ENCODE data around the gene POLR2L.
A peak's percentile ranks its signal among the peaks of the same experiment; 100 is the strongest.

POLR2L gene

DNA sequence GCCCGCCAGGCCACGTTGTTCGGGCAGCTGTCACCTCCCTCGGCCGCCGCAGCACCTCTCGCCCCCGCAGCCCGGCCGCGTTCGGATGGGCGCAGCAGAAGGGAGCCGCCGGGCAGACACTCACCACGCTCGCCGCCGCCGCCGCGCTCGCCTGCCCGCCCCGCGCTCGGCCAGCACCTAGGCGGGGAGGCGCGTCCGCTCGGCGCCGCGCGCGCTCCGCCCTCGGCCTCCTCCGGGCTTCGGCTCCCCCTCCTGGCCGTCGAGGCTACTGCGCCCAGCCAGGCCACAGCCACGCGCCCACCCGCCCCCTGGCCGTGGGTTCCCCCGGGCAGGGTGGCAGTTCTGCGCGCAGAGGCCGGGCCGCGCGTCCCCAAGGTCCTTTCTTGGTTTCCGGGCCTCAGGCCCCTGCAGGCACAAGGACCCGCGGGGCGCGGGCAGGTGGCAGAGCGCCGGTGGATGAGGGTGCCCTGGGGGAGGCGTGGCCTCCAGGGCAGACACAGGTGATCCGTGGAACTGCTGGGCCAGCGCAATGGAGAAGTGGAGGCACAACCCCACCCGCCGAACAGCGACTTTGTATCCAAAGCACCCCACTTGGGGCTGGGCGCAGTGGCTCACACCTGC is 44.1 kb downstream of the POLR2L start, which contains the start of gene SLC25A22:
TSS of gene SLC25A22 (minus strand) at position 189 of the 621 bp plus-strand sequence. CDS start 3,275 bp downstream, outside the sequence.
- intact Hi-C loops (cut with DNase I) = no loop called here
- peak; percentile 64 to 97 (median 75) for DNase-seq

DNA sequence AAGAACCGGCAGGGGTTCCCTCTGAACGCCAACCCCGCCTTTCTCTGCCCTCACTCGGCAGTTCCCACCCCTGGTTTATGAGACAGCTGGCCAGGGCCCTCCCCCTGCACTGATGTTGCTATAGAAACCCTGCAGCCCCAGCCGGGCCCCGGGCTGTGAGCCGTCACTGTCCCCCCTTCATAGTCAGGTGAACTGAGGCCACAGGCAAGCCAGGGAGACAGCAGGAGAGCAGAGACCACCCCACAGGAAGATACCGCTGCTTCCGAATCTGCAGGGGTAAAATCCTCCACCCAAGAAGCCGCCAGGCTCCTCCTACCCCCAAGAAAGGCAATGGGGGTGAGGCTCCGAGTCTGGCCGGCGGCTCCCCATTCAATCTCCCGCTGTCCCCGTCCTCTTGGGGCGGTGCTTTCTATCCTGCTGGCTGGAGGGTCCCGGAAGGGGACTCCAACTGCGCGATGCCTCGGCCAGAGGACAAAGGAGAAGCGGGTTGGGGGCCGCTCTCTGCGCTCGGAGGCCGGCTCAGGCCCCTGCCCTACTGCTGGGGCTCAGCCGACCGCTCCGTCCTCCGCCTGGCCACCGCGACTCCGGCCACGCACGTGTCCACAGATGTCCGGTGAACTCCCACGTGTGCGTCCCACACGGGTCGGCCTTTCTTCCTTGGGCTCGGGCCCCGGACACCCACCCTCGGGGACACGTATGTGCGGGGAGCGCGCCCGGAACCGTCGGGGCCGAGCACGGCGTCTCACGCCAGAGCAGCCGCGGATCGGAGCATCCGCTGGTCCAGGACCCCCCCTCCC is 44.8 kb downstream of the POLR2L start:
- intact Hi-C loops (cut with DNase I) = no loop called here

DNA sequence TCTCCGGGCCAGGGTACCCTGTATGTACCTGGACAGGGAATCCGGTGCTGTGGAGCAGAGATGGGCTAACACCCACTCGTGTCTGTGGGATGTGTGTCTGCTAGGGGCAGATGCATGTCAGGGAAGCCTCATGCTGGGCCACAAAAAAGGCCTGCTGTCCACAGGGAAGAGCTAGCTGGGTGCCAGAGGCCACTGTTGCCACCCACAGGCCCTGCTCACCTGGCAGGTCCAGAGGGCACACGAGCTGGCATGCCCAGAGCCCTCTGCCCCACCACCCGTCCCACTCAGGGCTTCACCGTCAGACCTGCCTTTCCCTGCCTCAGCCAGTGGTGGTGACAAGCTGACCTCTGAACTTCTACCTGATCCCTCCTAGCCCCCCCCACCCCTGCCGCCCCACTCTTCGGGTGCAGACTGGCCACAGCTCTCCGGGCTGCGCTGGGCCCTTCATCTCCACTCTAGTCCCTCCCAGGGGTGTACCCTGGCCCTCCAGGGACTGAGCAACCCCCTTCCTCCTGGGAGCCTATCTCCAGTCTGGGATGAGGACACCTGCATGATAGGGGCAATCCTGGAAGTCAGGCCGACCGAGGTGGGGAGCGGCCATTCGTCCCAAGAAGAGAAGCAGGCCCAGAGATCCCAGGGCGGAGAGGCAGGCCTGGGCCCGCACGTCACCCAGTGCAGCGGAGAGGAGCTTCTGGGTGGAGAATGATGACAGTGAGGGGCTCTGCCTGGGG is 45.6 kb downstream of the POLR2L start:
- no peak for DNase-seq
- intact Hi-C loops (cut with DNase I) = no loop called here

More for the DNA sequence above, 44.8 kb downstream of the POLR2L start:
- peak in 9 of 10 donors; percentile 56 to 96 (median 78) for DNase-seq

DNA sequence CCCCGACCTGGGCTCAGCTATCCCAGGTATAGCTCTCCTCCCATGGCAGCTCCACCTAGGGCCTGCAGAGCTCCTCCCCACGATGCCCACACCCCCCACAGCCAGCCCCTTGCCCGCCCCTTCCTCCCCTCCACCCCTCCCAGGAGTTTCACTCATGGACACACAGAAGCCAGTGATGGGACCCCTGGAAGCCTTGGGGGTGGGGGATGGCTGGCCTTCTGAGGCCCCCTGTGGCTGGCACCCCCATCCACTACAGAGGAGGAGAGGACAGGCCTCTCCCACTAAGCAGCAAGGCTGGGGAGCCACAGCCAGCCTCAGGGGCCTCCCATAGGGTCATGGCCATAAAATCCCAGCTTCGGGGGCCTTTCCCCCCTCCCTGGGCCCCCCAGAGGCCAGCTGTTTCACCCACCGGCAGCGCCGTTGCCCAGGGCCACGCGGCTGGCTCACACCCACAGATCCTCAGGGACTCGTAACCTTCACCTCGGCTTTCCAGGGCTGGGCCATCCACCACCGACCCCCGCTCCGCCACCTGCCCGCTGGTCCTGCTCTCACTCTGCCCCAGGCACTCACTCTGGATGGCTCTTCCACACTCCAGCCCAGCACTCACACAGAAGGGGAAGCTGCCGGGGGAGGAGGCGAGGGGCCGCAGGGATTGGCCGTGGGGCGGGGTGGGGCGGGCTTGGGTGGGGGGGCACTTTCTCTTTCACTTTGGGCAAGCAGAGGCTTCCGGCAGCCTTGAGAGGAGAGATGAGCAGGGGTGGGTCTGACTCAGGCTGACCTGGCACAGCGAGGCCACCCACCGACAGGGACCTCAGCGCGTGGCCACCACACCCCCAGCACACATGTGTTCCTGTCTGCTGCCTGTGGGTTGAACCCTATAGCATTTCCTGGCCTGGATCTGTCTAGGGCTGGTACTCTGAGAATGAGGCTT is 46.4 kb downstream of the POLR2L start:
- intact Hi-C loops (cut with DNase I) = no loop called here
- peak in 3 of 10 donors; percentile 41 to 78 (median 48) for DNase-seq

DNA sequence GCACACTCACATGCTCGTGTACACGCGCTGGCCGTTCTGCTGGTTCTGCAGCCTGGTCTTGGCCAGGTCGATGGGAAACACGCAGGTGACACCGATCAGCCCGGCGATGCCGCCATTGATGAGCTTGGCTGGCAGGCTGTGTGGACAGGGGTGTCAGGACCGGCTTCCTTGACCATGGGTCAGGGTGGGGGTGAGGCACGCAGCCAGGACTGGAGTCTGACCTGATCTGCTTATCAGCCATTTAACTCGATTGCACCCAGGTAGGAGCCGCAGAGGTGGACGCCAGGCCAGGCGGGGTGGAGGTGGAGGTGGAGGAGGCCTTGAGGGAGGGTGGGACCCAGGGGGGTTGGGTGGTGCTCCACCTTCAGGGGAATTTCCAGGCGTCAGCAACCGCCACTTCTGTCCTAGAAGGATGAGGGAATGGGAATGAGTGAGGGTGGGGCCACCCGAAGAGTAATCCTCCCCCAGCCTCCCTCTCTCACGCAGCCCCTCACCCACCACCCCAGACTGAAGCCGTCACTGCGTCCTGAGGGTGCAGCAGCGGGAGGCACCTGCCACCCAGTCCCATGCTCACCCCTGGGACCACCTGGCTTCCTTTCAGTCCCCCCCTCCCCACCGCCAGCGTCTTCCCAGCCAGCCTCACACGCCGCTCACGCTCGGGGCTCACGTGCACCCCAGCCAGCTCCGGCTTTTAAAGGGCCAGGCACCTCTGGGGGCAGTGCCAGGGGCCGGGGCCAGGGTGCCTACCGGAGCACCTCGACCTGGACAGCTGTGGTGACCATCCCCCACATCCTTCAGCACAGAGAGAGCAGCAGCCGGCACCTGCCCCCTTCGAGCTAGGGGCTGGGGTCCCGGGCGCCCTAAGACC is 47.3 kb downstream of the POLR2L start:
- DNase-seq = peak in 2 of 10 donors; percentile 91 to 93
- intact Hi-C loops (cut with DNase I) = no loop called here

DNA sequence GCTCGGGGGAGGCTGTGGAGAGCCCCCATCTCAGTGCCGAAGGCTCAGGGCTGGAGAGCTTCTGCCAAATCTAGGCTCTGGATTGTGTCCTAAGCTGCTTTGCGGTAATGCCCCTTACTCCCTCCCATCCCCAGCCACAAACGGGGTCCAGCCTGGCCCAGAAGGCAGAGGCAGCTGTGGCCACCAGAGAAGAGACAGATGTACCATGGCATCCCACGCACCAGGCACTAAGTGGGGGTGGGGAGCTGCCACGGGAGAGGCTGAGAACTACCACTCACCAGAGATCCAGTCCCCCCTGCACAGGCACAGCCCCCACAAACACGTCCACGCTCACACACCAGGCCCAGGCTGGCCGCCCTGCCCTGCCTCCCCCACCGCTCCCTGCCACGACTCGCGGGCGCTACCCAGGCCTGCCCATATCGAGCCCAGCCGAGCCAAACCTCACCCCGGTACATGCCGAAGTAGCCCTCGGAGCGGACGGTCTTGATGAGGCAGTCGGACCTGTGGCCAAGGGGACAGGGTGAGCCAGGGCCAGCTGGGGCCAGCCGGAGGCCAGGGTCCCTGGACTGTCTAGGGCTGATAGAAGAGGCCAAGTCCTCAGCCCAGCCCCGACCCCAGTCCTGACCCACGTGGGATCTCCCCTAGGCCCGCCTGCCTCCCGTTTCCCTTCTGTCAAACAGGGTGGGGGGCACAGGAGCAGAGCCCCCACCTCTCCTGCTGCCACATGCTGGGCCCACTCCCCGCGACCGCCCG is 48.1 kb downstream of the POLR2L start:
- DNase-seq = peak in 1 of 10 donors; percentile 86
- intact Hi-C loops (cut with DNase I) = no loop called here

DNA sequence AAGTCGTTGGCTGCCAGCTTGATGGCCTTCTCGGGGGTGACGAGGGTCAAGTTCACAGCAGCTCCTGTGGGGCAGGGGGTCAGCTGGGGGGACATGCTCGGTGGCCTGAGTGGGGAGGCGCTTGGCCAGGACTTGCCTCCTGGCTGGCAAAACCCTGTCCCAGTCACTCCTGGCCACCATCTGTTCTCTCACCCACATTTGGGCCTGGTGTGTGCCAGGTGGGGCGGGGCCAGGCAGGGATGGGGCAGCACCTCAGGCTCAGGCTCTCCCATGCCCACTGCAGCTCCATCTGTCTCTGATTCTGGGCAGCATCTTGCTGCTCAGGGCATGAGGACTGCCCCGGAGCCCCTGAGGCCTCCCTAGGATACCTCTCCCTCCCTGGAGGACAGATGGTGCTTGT is 48.8 kb downstream of the POLR2L start:
- peak in 1 of 10 donors; percentile 79 for DNase-seq
- intact Hi-C loops (cut with DNase I) = no loop called here

DNA sequence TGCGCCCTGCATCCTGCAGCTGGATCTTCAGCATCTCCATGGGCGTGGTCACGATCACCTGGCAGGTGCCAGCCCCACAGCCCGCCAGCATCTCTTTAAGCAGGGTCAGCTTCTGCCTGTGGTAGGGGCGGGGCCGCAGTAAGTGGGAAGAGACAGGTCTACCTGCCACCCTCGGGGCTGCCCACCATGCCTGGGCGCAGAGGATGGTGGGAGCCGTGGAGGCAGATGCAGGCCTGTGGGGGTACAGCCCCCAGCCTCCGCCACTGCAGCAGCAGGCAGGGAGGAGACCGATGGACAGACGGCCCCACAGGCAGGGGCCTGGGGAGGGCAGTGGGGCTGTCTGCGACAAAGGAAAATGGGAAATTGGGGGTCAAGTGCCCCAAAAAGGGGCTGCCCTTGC is 49.5 kb downstream of the POLR2L start:
- intact Hi-C loops (cut with DNase I) = no loop called here
- peak in 1 of 10 donors; percentile 62 for DNase-seq

DNA sequence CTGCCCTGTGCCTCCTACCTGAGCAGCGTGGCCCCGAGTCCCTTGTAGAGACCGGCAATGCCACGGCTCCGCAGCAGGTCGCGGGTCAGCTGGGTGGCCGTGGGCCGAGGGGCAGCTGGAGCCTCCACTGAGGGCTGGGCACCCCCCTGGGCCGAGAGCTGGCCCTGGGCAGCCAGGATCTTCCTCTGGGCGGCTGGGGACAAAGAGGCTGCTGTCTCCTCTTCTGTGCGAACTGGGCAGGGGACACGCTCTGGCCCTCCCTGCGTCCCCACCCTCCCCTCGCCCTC is 49.9 kb downstream of the POLR2L start:
- intact Hi-C loops (cut with DNase I) = no loop called here

DNA sequence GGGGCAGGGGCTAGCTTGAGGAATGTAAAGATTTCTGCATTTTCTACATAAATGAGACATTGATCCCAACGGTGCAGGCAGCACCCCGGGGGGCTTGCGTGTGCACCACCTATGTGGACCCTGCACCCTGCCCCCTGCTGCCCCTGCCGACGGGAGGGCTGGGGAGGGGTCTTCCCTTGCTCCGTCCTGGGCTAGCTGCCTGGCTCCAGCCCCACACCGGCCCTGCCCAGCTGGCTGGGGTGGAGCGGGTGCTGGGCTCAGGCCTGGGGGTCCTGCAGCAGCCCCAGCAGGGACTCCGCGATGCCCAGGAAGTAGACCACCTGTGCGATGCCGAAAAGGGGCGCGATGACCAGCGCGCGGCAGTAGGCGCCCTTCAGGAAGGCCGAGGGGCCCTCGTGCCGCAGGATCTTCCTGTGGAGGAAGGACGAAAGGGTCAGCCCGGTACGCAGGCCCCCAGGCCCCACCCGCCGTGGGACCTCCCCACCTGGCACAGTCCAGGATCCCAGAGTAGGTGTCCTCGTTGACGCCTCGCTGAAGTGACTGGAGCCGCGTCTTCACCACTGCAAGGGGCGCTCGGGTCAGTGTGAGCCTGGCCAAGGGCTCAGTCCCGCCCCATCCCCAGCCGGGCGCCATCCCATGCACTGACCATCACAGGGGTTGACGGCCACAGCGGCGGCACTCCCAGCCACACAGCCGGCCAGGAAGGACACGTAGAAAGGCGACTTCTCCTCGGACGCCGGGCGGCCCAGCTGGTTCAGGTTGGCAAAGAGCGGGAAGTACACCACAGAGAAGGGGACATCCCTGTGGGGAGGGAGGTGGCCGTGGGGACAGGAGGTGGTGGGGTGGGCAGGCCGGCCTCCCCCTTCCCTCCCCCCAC is 50.4 kb downstream of the POLR2L start:
- intact Hi-C loops (cut with DNase I) = no loop called here
- peak in 1 of 10 donors; percentile 82 for DNase-seq

More for the DNA sequence above, 49.9 kb downstream of the POLR2L start:
- no peak for DNase-seq

DNA sequence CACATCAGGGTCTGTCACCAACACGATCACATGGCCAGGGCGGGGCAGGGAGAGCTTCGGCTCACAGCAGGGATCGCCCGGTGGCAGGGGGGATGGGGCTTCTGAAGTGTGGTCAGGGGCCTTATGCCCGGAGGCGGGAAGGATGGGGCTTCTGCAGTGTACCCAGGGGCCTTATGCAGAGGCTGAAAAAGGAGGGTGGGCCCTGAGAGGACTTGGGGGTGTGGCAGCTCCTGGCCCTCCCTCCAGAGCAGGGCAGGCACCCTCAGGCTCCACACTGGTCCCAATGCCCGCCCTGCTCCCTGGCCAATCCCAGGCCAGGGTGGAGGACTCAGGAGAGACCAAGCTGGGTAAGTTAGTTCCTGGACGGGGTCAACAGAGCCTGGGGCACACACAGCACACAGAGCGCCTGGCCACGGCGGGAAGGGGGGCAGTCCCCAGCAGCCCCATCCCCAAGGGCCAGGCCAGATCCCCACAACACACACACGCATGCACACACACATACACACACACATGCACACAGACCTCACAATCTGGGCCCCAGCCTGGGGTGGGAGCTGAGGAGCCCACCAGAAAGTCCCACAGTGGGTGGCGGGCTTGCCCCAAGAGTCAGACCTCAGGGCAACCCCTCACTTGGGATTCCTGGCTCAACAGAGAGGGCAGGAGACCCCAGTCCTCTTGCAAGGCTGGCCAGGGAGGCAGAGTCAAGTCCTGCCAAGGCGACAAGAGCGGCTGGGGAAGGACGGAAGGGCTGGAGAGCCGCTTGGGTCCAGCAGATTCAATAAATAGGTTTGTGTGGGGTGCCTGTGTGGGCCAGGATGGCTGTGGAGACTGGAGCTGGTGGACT is 51.4 kb downstream of the POLR2L start:
- intact Hi-C loops (cut with DNase I) = no loop called here
- DNase-seq = peak in 1 of 10 donors; percentile 70

DNA sequence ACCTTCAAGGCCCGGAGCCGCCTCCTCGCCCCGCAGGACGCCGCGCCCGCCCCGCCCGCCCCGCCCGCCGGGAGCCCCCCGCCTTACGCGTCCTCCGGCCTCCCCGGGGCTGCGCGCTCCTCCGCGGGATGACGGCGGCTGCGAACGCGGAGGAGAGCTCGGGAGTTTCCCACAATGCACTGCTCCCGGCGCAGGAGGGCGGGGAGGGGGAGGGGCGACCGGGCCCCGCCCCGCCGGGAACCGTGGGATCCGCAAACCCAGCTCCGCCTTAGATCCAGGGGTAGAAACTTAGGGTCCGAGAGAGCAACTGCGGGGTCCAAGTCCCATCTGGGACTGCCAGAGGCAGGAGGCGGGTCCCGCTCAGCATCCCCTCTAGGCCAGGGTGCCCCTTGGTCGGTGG is 52.4 kb downstream of the POLR2L start, which contains the start of gene CEND1:
TSS of gene CEND1 (minus strand) at position 148 of the 400 bp plus-strand sequence. CDS start 1,514 bp downstream, outside the sequence.
- intact Hi-C loops (cut with DNase I) = no loop called here
- DNase-seq = peak in 8 of 10 donors; percentile 70 to 95 (median 79)

Measured in posterior cingulate gyrus (tissue), 11 donors.